DND-41 (cell line): ENCODE results near the gene CIDEA.

Source experiments
- CTCF ChIP-seq: IDR thresholded peaks from 2 replicates; pipeline ENCODE4 v1.5.1; 2012; ENCODE audit warnings: borderline replicate concordance, low read length, moderate library complexity, mild to moderate bottlenecking; ENCODE audit not compliant: poor library complexity, severe bottlenecking; ENCODE audit errors: extremely low read depth
- EZH2 ChIP-seq: IDR thresholded peaks from 3 replicates; pipeline ENCODE4 v1.6.1; 2012; ENCODE audit warnings: borderline replicate concordance, low read depth, mild to moderate bottlenecking, moderate library complexity, low read length, inconsistent platforms; ENCODE audit not compliant: severe bottlenecking

DNA sequence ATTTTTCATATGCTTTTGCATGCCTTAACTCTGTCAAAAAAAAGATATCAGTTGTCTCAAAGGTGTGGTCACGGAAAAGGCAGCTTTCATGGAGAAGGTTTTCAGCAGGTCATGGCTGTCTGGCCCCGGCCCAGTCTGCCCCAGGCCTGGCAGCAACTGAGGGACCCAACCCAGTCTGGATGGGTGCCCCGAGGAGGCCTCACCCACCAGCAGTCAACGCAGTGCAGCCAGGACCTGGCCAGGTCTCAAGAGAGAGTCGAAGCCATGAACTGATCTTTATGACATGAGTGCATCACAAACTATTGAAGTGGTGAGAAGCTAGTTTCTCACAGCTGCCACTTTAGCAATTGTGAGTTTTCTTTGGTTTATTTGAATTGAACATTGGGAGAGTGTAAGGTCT lies 61.8 kb downstream of the CIDEA start:
- TF ChIP-seq CTCF (no peak), EZH2 (no peak)
